Activated CD4-positive, alpha-beta T cell treated with anti-CD3 and anti-CD28 coated beads for 1 hour (primary cell): ENCODE data around the gene IDS.
"Not testable (repeated sequence)": the region's sequence is repeated elsewhere in the genome, so short reads cannot be mapped to it uniquely, and the experiment has no call there.

ENCODE experiments used
- DNase-seq: peaks from one replicate; pipeline ENCODE4 v3.0.0-alpha.2; 2020

IDS gene

DNA sequence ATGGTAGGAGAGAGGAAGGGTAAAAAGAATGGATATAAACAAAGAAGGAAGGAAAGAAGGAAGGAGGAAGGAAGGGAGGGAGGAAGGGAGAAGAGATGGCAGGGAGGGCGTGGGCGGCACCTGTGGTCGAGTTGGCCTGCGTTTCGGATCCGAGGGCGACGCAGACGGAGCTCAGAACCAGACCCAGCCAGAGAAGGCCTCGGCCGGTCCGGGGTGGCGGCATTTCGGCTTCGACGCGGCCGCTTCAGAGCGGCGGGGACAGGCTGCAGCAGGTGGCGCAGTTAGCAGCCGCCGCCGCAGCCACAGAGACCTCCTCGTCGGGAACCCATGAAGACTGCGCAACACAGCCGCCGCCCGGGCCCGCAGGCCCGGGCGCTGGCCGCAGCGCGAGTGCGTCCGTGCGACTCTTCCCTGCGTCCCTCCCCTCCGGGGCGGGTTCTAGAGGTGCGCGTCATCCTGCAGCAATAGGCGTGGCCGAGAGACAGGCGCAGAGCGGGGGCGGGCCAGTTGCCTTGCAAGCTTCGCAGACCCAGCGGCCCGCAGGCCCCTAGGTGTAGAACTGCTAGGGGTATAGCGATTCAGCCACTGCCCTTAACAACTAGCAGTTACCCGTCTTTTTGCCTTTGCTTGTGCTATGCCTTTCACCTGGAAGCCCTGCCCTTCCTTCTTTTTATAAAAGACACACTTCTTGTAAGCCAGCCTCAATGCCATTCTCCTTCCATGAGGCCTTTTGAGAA lies at the start of gene IDS:
TSS of gene IDS (minus strand) at position 392 of the 737 bp plus-strand sequence. CDS start at position 223, 169 bp downstream.
- DNase-seq, result peak; percentile 76

GRCh38 chrX:149551939-149552248 lies 46.8 kb upstream of the IDS start:
- DNase-seq, result not testable (repeated sequence)

GRCh38 chrX:149551245-149551938 lies 46.3 kb upstream of the IDS start:
- DNase-seq, result not testable (repeated sequence)

DNA sequence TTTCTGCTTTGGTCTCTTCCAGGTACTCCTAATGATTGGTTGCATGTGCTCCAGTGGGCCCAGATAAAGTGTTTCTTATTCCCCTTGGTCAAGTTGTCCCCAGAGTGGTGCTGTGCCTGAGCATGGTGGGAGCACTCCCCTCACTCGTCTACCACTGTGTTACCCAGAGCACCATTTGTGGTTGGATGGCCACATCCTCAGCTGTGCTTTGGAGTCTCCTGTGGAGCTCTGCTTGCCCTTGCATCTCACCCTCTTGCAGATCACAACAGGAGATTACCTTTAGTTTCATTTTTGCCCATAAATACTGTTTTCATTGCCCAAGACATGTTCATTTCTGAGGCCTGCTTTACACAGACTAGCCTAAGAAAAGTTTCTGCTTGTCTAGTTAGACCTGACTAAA lies 45.3 kb upstream of the IDS start:
- DNase-seq, result not testable (repeated sequence)

GRCh38 chrX:149549701-149550100 lies 44.6 kb upstream of the IDS start, which contains the start of gene HSFX3:
Gene HSFX3 (minus strand): TSS chrX:149549924. CDS start chrX:149549852, 72 bp downstream.
- DNase-seq, result not testable (repeated sequence)

DNA sequence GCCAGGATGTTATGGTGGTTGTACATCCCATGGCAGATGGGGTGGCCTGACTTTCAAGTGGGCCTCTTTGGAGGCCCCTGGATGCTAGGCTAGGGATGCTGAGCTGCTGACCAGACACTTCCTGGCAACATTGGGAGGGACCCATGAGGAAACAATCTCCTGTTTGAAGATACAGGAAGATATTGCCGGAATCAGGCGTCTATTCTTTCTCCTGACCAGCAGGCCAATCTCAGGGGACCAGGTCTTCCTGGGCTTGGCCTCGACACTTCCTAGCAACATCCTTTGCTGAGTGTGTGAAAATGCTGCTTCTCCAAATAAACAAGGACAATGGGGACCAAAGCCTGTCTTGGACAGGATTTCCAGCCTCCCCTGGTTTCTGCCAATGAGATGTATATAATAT lies 42.7 kb upstream of the IDS start:
- DNase-seq, result not testable (repeated sequence)

DNA sequence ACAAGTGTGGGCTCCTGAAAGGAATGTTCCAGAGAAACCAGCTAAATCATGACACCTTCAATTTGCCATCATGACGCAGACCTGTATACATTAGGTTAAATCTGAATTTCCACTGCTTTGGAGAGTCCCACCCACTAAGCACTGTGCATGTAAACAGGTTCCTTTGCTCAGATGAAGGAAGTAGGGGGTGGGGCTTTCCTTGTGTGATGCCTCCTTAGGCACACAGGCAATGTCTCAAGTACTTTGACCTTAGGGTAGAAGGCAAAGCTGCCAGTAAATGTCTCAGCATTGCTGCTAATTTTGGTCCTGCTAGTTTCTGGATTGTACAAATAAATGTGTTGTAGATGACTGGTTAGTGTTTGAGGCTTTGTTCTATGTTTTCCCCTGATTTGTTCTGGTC lies 41.9 kb upstream of the IDS start:
- DNase-seq, result not testable (repeated sequence)

- not testable (repeated sequence) for DNase-seq
These were observed 40.7 kb upstream of the IDS start for GRCh38 chrX:149545545-149546543.

- no peak for DNase-seq
These were observed 36.5 kb upstream of the IDS start for GRCh38 chrX:149541521-149542047.

DNA sequence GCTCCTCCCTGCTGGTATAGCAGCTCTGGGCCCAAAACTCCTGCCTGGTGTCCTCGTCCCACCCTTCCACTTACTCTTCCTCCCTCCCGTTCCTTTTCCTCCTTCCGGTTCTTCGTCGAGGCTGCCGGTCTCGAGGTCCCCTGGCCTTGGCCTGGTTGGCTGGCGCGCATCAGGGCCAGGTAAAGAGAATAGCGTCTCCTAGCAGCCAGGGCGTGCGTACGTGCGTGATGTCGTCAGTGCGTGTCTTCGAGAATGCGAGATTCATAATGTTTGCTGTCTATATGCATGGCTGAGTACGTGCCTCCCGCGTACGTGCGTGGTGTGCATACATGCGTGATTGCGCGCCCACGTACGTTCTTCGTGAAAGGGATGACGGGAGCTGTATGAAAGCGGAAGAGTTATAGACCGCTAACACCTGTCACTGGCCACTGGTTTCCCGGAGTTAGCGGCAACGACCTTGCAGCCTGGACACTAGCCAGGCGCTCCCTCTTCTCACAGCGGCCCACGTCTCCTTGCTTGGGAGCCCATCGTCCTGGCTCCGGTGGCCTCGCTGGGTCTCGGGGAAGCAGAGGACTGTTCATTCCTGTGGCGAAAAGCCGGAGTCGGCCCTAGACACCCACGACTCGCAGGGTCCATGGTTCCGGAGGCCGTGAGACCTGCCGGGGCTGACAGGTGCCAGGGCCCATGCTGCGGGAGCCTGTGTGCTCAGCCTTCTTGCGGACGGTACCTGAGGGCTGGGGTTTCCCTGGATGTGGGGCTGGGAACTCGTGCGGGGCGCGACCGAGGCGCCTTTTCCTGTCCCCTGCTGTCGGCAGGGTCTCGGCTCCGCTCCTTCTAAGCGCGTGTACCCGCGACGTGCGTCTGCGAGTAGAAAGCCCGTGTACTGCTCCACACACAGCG lies 35.8 kb upstream of the IDS start, which contains the start of gene EOLA1:
TSS of gene EOLA1 (plus strand) at position 392 of the 900 bp plus-strand sequence. CDS start 4,619 bp downstream, outside the sequence.
- peak; percentile 81 for DNase-seq

- DNase-seq, result peak; percentile 80
These were observed 35.1 kb upstream of the IDS start for GRCh38 chrX:149540131-149540620.

DNA sequence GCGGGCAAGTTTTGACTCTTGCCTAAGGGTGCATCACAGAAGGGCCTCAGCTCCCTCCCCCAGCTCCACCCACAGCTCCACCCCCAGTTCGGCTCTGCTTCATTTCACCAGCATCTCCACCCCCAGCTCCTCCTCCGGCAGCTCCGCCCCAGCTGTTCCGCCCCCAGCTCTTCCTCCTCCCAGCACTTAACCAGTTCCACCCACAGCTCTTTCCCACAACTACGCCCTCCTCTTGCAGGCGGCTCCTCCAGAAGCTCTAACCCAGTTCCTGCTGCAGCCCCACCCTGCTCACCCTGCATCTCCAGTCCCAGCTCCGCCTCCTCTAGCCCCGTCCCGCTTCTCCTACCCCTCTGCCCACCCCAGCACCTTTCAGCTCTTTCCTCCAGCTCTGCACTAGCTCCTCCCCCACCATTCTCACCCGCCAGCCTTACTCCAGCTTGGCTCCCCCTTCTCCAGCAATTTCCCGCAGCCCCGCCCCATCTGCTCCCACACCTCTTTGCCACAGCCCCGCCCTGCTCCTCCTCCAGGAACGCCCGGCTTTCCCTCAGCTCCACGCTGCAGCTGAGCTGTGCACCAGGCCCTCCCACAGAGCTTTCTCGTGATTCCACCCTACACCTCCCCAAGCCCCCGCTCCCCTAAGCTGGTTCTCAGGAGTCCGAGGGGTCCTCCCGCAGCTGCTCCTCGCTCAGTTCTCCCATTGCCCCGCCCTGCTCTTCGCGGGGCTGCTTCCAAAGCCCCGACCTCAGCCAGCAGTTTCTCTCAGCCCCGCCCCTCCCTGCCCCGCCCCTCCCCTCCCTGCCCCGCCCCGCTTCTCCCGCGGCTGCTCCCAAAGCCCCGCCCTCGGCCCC lies 34.4 kb upstream of the IDS start:
- DNase-seq, result peak; percentile 75

DNA sequence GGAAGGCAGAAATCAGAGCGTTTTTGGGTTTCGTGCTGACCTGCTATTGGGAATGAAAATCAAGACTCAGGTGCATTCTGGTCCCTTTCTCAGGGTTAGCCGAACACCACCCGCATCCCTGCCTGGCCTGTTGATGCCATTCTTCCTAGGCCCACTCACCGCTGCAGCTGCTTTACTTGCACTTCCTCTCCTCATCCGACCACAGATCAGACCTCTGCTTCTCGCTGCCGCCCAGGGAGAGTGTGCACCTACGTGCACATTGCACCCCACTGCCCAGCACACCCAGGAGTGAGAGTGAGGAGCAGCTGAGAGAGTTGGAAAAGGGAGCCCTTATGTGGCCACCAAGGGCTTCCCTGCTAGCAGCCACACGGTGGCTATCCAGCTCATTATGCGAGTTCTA lies 32.4 kb upstream of the IDS start:
- DNase-seq, result not testable (repeated sequence)

DNA sequence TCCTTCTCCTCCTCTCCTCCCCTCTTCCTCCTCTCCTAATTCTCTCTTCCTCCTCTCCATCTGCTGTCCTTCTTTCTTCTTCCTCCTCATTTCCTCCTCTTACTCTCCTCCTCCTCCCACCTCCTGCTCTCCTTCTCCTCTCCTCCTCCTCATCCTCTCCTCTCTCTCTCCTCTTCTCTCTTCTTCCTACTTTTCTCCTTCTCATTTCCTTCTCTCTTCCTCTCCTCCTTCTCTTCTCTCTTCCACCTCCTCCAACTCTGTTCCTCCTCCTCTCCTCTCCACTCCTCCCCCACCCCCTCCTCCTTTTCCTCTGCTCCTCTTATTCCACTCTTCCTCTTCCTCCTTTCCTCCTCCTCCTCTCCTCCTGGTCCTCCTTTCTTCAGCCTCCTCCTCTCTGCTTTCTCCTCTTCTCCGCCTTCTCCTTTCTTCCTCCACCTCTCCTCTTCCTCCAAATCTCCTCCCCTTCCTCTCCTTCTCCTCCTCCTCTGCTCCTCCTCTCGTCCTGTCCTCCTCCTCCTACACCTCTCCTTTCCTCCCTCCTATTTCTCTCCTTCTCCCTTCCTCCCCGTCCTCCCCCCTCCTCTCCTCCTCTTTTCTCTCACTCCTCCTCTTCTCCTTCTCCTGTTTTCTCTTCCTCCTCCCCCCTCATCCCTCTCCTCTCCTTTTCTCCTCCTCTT lies 30.0 kb upstream of the IDS start:
- DNase-seq, result not testable (repeated sequence)

DNA sequence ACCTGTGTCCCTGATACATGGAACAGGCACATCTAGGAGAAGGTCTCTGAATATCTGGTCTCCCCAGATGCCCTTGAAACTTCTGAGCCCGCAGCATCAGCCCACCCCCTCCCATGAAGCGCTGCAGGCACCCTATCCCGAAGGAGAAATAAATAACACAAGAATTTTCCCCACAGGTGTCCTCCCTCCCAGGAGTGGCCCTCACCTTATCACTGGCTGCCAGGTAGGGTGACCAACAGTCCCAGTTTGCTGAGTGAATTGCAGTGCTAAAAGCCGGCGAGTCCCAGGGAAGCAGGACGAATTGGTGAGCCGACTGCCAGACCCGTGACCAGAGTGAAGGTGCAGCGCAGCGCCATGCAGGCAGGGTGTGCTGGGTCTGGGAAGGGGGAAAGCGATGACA lies 28.9 kb upstream of the IDS start:
- DNase-seq, result not testable (repeated sequence)

- DNase-seq, result not testable (repeated sequence)
These were observed 27.8 kb upstream of the IDS start for GRCh38 chrX:149532868-149533267.

- DNase-seq, result no peak
These were observed 26.5 kb upstream of the IDS start for GRCh38 chrX:149531599-149531998.

- no peak for DNase-seq
These were observed 23.3 kb upstream of the IDS start for GRCh38 chrX:149528381-149528780.

- DNase-seq, result no peak
These were observed 22.6 kb upstream of the IDS start for GRCh38 chrX:149527705-149528104.
